Heart left ventricle (tissue), 13 donors: ENCODE results near the gene FDX2.

Experiments
- POLR2A ChIP-seq, 2 donors: fragments of 450-650 bp; IDR thresholded peaks; one replicate each; pipeline ENCODE4 v1.6.1; 2017; ENCODE audit warnings: antibody characterized with exemption in 2 of 2, mild to moderate bottlenecking in 2 of 2, moderate library complexity in 2 of 2
- TF ChIP-seq, protein P1 (sequence below), 12 donors: fragments of 200-600 bp; sonication (generic) in 4 of 12; IDR thresholded peaks; one replicate each; pipeline versions ENCODE4 v1.5.0 to v1.8.0; 2018 to 2022; ENCODE audit warnings: antibody characterized with exemption in 12 of 12, mild to moderate bottlenecking in 5 of 12
- donor health status: ischemic (EF 13 %, LVEDD 7.1; RV severe dilation, severe dysfunction).
- donor health status: DM: no; HTN: yes; CAD: no.
- donor health status: DM: no; HTN: no; CAD: no.
- donor health status: ischemic (EF 25% LVEDD 6.9; RV normal size, moderate dysfunction).
- donor health status: ischemic (EF 25% LVEDD 5.7; RV mildly dilated, moderate dysfunction).
- donor health status: ischemic (EF 35%, LVEDD 5.7; RV mildly dilated, moderate dysfunction).
- donor health status: nonischemic (EF 11% LVEDD 7.7; RV severe dilation, severe dysfunction).
- donor health status: DM: yes; HTN: yes; CAD: no.
- donor health status: PGD.
- donor health status: ischemic (EF 29% LVEDD 5.4; RV normal size, mild dysfunction).
- donor health status: nonischemic (EF 23%, LVEDD 6.1; RV moderate dilation, normal function).

DNA sequence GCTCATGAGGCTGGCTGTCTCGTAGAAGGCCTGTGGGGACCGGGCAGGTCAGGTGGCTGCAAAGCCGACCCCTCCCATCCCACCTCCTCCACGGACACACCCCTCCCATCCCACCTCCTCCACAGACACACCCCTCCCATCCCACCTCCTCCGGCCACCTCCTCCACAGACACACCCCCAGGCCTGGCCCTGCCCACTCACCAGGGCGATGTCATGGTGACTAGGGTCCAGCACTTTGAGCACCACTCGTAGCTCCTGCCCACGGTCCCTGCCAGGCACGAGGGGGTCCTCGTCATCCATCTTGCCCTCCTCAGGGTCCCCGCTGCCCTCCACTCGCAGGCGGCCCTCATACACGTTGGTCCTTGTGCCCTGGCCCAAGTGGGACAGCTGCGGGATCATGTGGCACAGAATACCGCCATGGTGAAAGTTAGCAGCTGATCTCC, 45.8 kb upstream of the FDX2 start:
- TF ChIP-seq POLR2A (IDR thresholded peaks at IDR 0.05), result no peak
- TF ChIP-seq, protein P1, sequence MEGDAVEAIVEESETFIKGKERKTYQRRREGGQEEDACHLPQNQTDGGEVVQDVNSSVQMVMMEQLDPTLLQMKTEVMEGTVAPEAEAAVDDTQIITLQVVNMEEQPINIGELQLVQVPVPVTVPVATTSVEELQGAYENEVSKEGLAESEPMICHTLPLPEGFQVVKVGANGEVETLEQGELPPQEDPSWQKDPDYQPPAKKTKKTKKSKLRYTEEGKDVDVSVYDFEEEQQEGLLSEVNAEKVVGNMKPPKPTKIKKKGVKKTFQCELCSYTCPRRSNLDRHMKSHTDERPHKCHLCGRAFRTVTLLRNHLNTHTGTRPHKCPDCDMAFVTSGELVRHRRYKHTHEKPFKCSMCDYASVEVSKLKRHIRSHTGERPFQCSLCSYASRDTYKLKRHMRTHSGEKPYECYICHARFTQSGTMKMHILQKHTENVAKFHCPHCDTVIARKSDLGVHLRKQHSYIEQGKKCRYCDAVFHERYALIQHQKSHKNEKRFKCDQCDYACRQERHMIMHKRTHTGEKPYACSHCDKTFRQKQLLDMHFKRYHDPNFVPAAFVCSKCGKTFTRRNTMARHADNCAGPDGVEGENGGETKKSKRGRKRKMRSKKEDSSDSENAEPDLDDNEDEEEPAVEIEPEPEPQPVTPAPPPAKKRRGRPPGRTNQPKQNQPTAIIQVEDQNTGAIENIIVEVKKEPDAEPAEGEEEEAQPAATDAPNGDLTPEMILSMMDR (IDR thresholded peaks at IDR 0.05), result no peak
